ENCODE measurements around the gene ELFN1. TPM values are rescaled to one million over a fixed set of nuclear protein-coding genes. Genes with fewer than 3 reads are reported as not detected.

Gene ELFN1
- total RNA-seq, 4 donors from 2014 or later, result 0.51 to 6.7 (median 3.6) TPM

DNA sequence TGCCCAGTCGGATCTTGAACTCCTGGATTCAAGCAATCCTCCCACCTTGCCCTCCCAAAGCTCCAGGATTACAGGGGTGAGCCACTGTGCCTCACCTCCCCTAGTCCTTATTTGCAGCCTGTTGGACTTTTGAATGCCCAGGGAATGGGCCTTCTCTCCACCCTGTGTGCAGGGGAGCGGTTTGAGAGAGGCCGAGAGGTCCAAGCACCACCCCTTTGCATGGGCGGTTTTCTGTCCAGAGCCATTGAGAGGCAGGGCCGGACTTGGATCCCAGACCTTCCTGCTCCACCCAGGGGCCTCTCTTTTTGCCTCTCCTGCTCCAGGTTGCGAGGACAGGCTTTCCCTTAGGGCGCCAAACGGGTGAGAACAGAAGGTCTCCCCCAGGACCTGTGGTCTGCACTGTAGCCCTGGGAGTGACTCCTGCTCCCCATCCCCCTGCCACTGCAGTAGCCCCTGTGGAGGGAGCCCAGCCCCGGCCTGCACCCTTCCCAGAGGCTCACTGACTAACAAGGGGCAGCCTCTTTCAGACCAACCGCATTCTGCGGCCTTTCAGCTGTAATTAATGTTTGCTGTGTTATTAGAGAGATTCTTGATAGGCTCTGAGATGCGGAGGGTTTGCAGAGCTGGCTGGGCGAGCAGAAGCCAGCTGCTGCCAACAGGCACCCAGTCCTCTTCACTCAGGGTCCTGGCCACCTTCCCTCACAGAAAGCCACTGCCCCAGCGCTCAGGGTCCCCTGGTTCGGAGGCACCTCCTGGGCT is 57.9 kb downstream of the ELFN1 start:
- DNase-seq, result no peak
- intact Hi-C loops (cut with DNase I; ENCODE audit: low total_unique reads), result no loop called here
- Histone ChIP-seq H3K36me3 (no peaks in the 10 kb centered on the region), H3K9me3 (peaks cover 0 to 5% of the 10 kb centered on the region in 2 donors), H3K4me1 (no peaks in the 10 kb centered on the region), H3K27ac (no peak overlapping the region), H3K4me3 (no peak overlapping the region), H3K27me3 (no peaks in the 10 kb centered on the region)
- TF ChIP-seq POLR2A (IDR thresholded peaks at IDR 0.05), result no peak

DNA sequence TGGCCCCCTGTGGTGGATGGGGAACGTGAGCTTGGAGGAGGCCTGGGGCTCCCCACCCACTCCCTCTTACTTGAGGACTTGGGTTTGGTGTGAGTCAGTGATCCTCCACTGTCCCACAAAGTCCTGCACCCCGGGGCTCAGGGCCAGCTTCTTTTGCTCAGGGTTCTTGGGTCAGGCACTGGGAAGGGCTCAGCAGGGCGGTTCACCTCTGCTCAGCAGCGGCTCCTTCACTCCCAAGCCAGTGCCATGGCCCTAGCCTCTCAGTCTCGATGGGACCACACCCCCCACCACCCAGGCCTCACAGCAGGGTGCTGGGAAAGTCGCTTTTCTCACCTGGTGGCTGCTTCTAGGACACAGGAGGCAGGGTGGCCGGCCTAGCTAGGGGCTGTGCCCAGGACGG is 59.1 kb downstream of the ELFN1 start:
- H3K36me3 ChIP-seq, result no peaks in the 10 kb centered on the region
- no peak for DNase-seq
- H3K4me1 ChIP-seq, result no peaks in the 10 kb centered on the region
- no peak for TF ChIP-seq POLR2A (IDR thresholded peaks at IDR 0.05)
- TF ChIP-seq, protein P1, sequence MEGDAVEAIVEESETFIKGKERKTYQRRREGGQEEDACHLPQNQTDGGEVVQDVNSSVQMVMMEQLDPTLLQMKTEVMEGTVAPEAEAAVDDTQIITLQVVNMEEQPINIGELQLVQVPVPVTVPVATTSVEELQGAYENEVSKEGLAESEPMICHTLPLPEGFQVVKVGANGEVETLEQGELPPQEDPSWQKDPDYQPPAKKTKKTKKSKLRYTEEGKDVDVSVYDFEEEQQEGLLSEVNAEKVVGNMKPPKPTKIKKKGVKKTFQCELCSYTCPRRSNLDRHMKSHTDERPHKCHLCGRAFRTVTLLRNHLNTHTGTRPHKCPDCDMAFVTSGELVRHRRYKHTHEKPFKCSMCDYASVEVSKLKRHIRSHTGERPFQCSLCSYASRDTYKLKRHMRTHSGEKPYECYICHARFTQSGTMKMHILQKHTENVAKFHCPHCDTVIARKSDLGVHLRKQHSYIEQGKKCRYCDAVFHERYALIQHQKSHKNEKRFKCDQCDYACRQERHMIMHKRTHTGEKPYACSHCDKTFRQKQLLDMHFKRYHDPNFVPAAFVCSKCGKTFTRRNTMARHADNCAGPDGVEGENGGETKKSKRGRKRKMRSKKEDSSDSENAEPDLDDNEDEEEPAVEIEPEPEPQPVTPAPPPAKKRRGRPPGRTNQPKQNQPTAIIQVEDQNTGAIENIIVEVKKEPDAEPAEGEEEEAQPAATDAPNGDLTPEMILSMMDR (IDR thresholded peaks at IDR 0.05), result no peak
- intact Hi-C loops (cut with DNase I; ENCODE audit: low total_unique reads), result no loop called here
- H3K27me3 ChIP-seq, result no peaks in the 10 kb centered on the region
- H3K27ac ChIP-seq, result no peak overlapping the region
- H3K4me3 ChIP-seq, result no peak overlapping the region
- peaks cover 0 to 5% of the 10 kb centered on the region in 2 donors for H3K9me3 ChIP-seq

DNA sequence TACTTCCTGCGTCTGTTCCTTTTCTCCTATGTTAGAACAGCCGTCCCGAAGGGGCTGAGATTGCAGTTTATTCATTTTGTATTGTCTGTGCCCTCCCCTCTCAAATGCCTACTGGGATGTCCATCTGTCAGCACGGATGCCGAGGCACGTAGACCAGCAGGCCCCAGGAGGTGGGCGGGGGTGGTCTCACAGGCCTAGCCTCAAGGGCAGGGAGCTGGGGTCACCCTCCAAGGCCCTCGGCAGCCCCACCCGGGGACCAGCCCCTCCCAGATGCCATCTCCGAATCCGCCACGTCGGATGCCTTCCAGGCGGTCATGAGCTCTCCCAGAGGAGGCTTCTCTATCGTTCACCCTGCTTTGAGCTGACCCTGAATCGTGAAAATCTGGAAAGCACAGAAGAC is 59.7 kb downstream of the ELFN1 start:
- no peak for DNase-seq
- Histone ChIP-seq H3K4me1 (no peaks in the 10 kb centered on the region), H3K4me3 (no peak overlapping the region), H3K27me3 (no peaks in the 10 kb centered on the region), H3K27ac (no peak overlapping the region), H3K36me3 (no peaks in the 10 kb centered on the region), H3K9me3 (peaks cover 0 to 5% of the 10 kb centered on the region in 2 donors)
- TF ChIP-seq POLR2A (IDR thresholded peaks at IDR 0.05), result no peak
- TF ChIP-seq, protein P1 (IDR thresholded peaks at IDR 0.05), result no peak
- intact Hi-C loops (cut with DNase I; ENCODE audit: low total_unique reads), result no loop called here

DNA sequence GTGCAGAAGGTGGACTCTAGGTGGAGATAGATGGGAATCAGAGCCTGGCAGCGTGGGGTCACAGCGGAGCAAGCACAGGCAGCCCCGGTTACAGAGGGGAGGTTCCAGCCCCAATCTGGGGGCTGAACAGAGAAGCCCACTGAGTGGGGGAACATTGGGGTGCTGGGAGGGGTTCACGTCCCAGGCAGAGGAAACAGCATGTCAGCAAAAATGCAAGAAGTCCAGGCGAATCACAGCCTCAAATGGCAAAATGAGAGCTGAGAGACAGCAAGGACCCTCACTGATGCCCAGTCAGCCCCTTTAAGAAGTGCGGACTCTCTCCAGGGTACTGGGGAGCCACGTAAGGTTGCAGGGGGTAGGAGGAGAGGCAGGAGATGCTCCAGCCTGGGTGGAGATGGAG is 62.0 kb downstream of the ELFN1 start:
- intact Hi-C loops (cut with DNase I; ENCODE audit: low total_unique reads), result no loop called here
- DNase-seq, result no peak
- H3K27ac ChIP-seq, result no peak overlapping the region
- H3K4me3 ChIP-seq, result no peak overlapping the region
- no peak for TF ChIP-seq POLR2A (IDR thresholded peaks at IDR 0.05)
- TF ChIP-seq, protein P1 (IDR thresholded peaks at IDR 0.05), result no peak
- H3K27me3 ChIP-seq, result no peaks in the 10 kb centered on the region
- peaks cover 0 to 5% of the 10 kb centered on the region in 2 donors for H3K9me3 ChIP-seq
- no peaks in the 10 kb centered on the region for H3K4me1 ChIP-seq
- no peaks in the 10 kb centered on the region for H3K36me3 ChIP-seq

DNA sequence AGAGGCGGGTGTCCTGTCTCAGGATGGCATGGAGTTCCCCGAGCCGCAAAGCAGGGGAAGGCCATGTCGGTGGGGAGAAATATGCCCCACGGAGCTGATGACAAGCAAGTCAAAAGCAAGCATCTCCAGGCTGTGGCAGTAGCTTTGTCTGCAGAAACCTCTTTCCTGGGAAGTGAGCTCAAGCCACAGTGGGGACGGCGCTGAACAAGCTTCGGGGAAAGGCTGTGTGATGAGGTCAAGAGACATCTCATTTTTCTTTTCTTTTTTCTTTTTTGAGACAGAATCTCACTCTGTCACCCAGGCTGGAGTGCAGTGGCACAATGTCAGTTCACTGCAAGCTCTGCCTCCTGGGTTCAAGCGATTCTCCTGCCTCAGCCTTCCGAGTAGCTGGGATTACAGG is 62.6 kb downstream of the ELFN1 start:
- Histone ChIP-seq H3K36me3 (no peaks in the 10 kb centered on the region), H3K27me3 (no peaks in the 10 kb centered on the region)
- intact Hi-C loops (cut with DNase I; ENCODE audit: low total_unique reads), result no loop called here

More for the DNA sequence above, 62.6 kb downstream of the ELFN1 start:
- Histone ChIP-seq H3K4me1 (no peaks in the 10 kb centered on the region), H3K9me3 (peaks cover 0 to 5% of the 10 kb centered on the region in 2 donors), H3K27ac (no peak overlapping the region), H3K4me3 (no peak overlapping the region)
- DNase-seq, result no peak
- no peak for TF ChIP-seq POLR2A (IDR thresholded peaks at IDR 0.05)
- TF ChIP-seq, protein P1 (IDR thresholded peaks at IDR 0.05), result no peak

All from uterus (tissue), 4 donors.